ENCODE measurements around the gene STAB2.

DNA sequence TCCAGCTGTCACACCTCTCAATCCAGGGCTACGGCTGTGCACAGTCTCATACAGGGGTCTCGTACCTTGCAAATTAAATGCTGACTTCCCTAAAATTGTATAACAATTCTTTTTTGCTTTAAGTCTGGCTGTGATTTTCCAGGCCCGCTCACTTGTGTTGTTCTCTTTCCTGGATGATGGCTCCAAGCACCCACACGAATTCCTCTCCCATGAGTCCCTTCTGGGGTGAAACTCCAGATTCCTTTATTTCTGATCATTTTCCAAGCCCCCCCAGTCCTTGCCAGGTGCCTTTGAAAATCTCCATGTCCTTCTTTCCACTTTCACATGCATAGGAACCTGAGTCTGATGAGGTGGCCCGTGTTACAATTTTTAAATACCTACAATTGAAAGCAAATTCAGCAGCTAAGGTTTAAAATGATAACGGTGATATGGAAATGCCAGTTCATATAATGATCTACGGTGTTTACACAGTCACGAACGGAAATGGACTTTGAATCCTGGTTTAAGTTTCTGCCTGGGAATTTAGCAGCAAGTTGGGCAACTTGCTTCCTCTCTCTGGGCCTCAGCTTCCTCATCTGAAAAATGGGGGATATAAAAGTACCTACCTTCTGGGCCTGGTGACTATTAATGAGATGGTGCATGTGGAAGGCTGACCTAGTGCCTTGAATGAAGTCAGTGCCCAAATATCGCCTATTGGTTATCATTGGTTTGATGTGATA, 85.5 kb downstream of the STAB2 start:
- TF ChIP-seq, protein P1, sequence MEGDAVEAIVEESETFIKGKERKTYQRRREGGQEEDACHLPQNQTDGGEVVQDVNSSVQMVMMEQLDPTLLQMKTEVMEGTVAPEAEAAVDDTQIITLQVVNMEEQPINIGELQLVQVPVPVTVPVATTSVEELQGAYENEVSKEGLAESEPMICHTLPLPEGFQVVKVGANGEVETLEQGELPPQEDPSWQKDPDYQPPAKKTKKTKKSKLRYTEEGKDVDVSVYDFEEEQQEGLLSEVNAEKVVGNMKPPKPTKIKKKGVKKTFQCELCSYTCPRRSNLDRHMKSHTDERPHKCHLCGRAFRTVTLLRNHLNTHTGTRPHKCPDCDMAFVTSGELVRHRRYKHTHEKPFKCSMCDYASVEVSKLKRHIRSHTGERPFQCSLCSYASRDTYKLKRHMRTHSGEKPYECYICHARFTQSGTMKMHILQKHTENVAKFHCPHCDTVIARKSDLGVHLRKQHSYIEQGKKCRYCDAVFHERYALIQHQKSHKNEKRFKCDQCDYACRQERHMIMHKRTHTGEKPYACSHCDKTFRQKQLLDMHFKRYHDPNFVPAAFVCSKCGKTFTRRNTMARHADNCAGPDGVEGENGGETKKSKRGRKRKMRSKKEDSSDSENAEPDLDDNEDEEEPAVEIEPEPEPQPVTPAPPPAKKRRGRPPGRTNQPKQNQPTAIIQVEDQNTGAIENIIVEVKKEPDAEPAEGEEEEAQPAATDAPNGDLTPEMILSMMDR (IDR thresholded peaks at IDR 0.05): no peak
- no peak for TF ChIP-seq POLR2A (IDR thresholded peaks at IDR 0.05)

Data from thyroid gland (tissue), 4 donors.